HepG2 (cell line): Measurements from ENCODE around the gene PXMP4. TPM values are rescaled to one million over a fixed set of nuclear protein-coding genes. Genes with fewer than 3 reads are reported as not detected.

ENCODE experiments used
- ATF7 ChIP-seq, 2 experiments: fragments of 450-650 bp in 1 of 2; sonication (generic) in 1 of 2; formaldehyde crosslinking in 1 of 2; IDR thresholded peaks; 2 replicates each; pipeline versions ENCODE4 v1.4.0 to v1.6.1; 2016 to 2020; ENCODE audit warnings: antibody characterized with exemption in 1 of 2, mild to moderate bottlenecking in 1 of 2, missing genetic modification reagents in 1 of 2
- EED ChIP-seq: sonication (generic); formaldehyde crosslinking; IDR thresholded peaks from 2 replicates; pipeline ENCODE4 v1.5.0; 2020; ENCODE audit warnings: mild to moderate bottlenecking, missing genetic modification reagents
- HDAC6 ChIP-seq: fragments of 200-600 bp; sonication (generic); IDR thresholded peaks from 2 replicates; pipeline ENCODE4 v1.7.0; 2017; ENCODE audit warnings: mild to moderate bottlenecking, antibody characterized with exemption, low read length, low read depth
- HMGA1 ChIP-seq: sonication (generic); formaldehyde crosslinking; conservative IDR thresholded peaks from 2 replicates; pipeline ENCODE4 v1.4.0; 2020; ENCODE audit warnings: missing genetic modification reagents
- PITX1 ChIP-seq: sonication (generic); formaldehyde crosslinking; IDR thresholded peaks from 2 replicates; pipeline ENCODE4 v1.5.1; 2020; ENCODE audit warnings: mild to moderate bottlenecking, missing genetic modification reagents
- SUZ12 ChIP-seq: fragments of 150-350 bp; IDR thresholded peaks from 2 replicates; pipeline ENCODE4 v1.6.1; 2014; ENCODE audit warnings: low read depth, low read length
- TCF7L2 ChIP-seq: IDR thresholded peaks from 2 replicates; pipeline ENCODE4 v1.6.1; 2011; ENCODE audit warnings: mild to moderate bottlenecking, low read depth, low read length, moderate library complexity
- TP53 ChIP-seq: sonication (generic); formaldehyde crosslinking; conservative IDR thresholded peaks from 2 replicates; pipeline ENCODE4 v1.4.0; 2020; ENCODE audit warnings: missing genetic modification reagents
- ZBTB2 ChIP-seq: sonication (generic); formaldehyde crosslinking; IDR thresholded peaks from 2 replicates; pipeline ENCODE4 v1.8.0; 2022; ENCODE audit warnings: low read depth, missing genetic modification reagents
- ZKSCAN5 ChIP-seq: sonication (generic); formaldehyde crosslinking; IDR thresholded peaks from 2 replicates; pipeline ENCODE4 v1.5.1; 2020; ENCODE audit warnings: mild to moderate bottlenecking, missing genetic modification reagents
- ZNF280D ChIP-seq: sonication (generic); formaldehyde crosslinking; IDR thresholded peaks from 2 replicates; pipeline ENCODE4 v1.5.1; 2020; ENCODE audit warnings: mild to moderate bottlenecking, missing genetic modification reagents
- ZNF318 ChIP-seq: sonication (generic); formaldehyde crosslinking; IDR thresholded peaks from 2 replicates; pipeline ENCODE4 v1.4.0; 2020; ENCODE audit warnings: mild to moderate bottlenecking, missing genetic modification reagents
- ZNF432 ChIP-seq: sonication (generic); formaldehyde crosslinking; IDR thresholded peaks from 2 replicates; pipeline ENCODE4 v1.5.0; 2020; ENCODE audit warnings: missing genetic modification reagents, mild to moderate bottlenecking, borderline replicate concordance
- ZNF713 ChIP-seq: sonication (generic); formaldehyde crosslinking; IDR thresholded peaks from 2 replicates; pipeline ENCODE4 v1.4.0; 2020; ENCODE audit warnings: mild to moderate bottlenecking, missing genetic modification reagents
- ZNF878 ChIP-seq: sonication (generic); formaldehyde crosslinking; IDR thresholded peaks from 2 replicates; pipeline ENCODE4 v1.8.1; 2023; ENCODE audit warnings: mild to moderate bottlenecking, missing genetic modification reagents, moderate library complexity
- polyA plus RNA-seq, 8 experiments: library from polyadenylated mRNA; depleted of rRNA in 3 of 8; stranded (reverse) in 7 of 8; unstranded in 1 of 8; fragments of >200 nt; fragmentation: Illumina TruSeq in 4 of 8; extraction: Trizol in 4 of 8; gene quantifications; 2 replicates each; pipeline versions ENCODE4 v1.2.1 to v1.2.3, GENCODE V29; 2011 to 2016; ENCODE audit warnings: low read depth in 4 of 8, missing spikeins in 1 of 8, mixed read lengths in 1 of 8; ENCODE audit not compliant: insufficient read depth in 1 of 8
- total RNA-seq, 5 experiments: library from RNA; depleted of rRNA; stranded (reverse); fragments of >200 nt; fragmentation: Illumina TruSeq; extraction: Trizol; gene quantifications; 2 replicates each; pipeline ENCODE4 v1.2.3, GENCODE V29; 2016; ENCODE audit warnings: low read depth in 1 of 5

PXMP4 gene
- total and polyA plus RNA-seq, 2 of the 13 experiments (the other 11 are each of a cell fraction or from before 2014, with no cell fraction given), result not detected

GRCh38 chr20:33732166-33732970, 12.3 kb upstream of the PXMP4 start (continued):
- TF ChIP-seq ZNF432 (no peak), PITX1 (CRISPR knock-in tag) (peak; percentile 80; the same call in 1 of the 2 replicates), ZBTB2 (CRISPR knock-in tag) (peak; percentile 8), SUZ12 (no peak), ZKSCAN5 (CRISPR knock-in tag) (peak; percentile 59; the same call in 1 of the 2 replicates), ZNF878 (CRISPR knock-in tag) (no peak), HDAC6 (no peak), EED (CRISPR knock-in tag) (peak; percentile 81), HMGA1 (CRISPR knock-in tag) (no peak), ZNF318 (CRISPR knock-in tag) (peak; percentile 86), ATF7 (IDR thresholded peaks at IDR 0.05) (no peak), ATF7 (CRISPR knock-in tag; IDR thresholded peaks at IDR 0.05) (peak; percentile 82), TP53 (no peak; the same call in 1 of the 2 replicates), TCF7L2 (no peak), ZNF280D (CRISPR knock-in tag) (no peak), ZNF713 (no peak)
